Caco-2 (cell line): Measurements from ENCODE around the gene CPM. TPM values are rescaled to one million over a fixed set of nuclear protein-coding genes. Genes with fewer than 3 reads are reported as not detected.

Source experiments
- BruUV-seq: library from RNA; stranded (reverse); fragments of 400-500 nt; replicated peaks from 2 replicates; lab custom pipeline; 2021; lab: Mats Ljungman, UMichigan
- CTCF ChIA-PET: fragments of 300-600 bp; sonication (Branson Sonifier 250); formaldehyde crosslinking; loops from one replicate; lab custom pipeline; 2022; ENCODE audit warnings: antibody characterized with exemption; lab: Charles Lee
- POLR2A ChIA-PET: fragments of 300-600 bp; sonication (Branson Sonifier 250); formaldehyde crosslinking; loops from one replicate; lab custom pipeline; 2022; ENCODE audit warnings: antibody characterized with exemption; lab: Charles Lee
- DNase-seq, 2 experiments: peaks; one replicate each; pipeline versions ENCODE4 v3.0.0 to v3.0.0-alpha.2; 2020 to 2022
- H3K27me3 ChIP-seq: replicated peaks from 2 replicates; pipeline ENCODE4 v1.6.0; 2011; ENCODE audit warnings: low read length; ENCODE audit not compliant: control insufficient read depth, insufficient read depth
- H3K36me3 ChIP-seq: 2 replicates; pipeline ENCODE4 v1.5.1; 2011; ENCODE audit warnings: low read length; ENCODE audit not compliant: control insufficient read depth, insufficient read depth
- H3K4me1 ChIP-seq: fragments of 250-450 bp; sonication (Bioruptor Pico); 2 replicates; pipeline ENCODE4 v1.5.1; 2020; ENCODE audit warnings: mild to moderate bottlenecking
- H3K4me3 ChIP-seq: 2 replicates; pipeline ENCODE4 v1.5.1; 2011; ENCODE audit warnings: low read depth, mild to moderate bottlenecking, control low read depth, low read length
- H3K9me3 ChIP-seq: fragments of 250-450 bp; sonication (Bioruptor Pico); 2 replicates; pipeline ENCODE4 v1.5.1; 2020; ENCODE audit warnings: mild to moderate bottlenecking, moderate library complexity
- H3K27ac Mint-ChIP-seq: one replicate; pipeline ENCODE4 v1.8.0; 2022; ENCODE audit warnings: mixed read lengths; ENCODE audit not compliant: unreplicated experiment
- H3K27me3 Mint-ChIP-seq: one replicate; pipeline ENCODE4 v1.8.0; 2022; ENCODE audit warnings: mixed read lengths; ENCODE audit not compliant: insufficient read depth, unreplicated experiment
- H3K36me3 Mint-ChIP-seq: one replicate; pipeline ENCODE4 v1.8.0; 2022; ENCODE audit warnings: mild to moderate bottlenecking, mixed read lengths; ENCODE audit not compliant: insufficient read depth, unreplicated experiment
- H3K4me1 Mint-ChIP-seq: one replicate; pipeline ENCODE4 v1.8.0; 2022; ENCODE audit warnings: low read depth, mixed read lengths; ENCODE audit not compliant: unreplicated experiment
- H3K4me3 Mint-ChIP-seq: one replicate; pipeline ENCODE4 v1.8.0; 2022; ENCODE audit warnings: mild to moderate bottlenecking, moderate library complexity, mixed read lengths; ENCODE audit not compliant: unreplicated experiment
- H3K9me3 Mint-ChIP-seq: one replicate; pipeline ENCODE4 v1.8.0; 2022; ENCODE audit warnings: mixed read lengths; ENCODE audit not compliant: unreplicated experiment
- intact Hi-C: fragments of 100-400 bp; cut with micrococcal nuclease; formaldehyde crosslinking; loops from one replicate; pipeline ENCODE4 v1.10.0; 2022; ENCODE audit not compliant: unreplicated experiment
- total RNA-seq: library from RNA; stranded (reverse); gene quantifications from 2 replicates; pipeline ENCODE4 v1.2.3, GENCODE V29; 2022
- TF ChIP-seq, protein P1 (sequence below), 2 experiments: fragments of 200-600 bp in 1 of 2; IDR thresholded peaks; 1 replicate in 1 of 2; 2 replicates in 1 of 2; pipeline versions ENCODE4 v1.5.1 to v1.8.0; 2011 to 2022; ENCODE audit warnings: antibody characterized with exemption in 1 of 2, control low read depth in 1 of 2, inconsistent platforms in 1 of 2, low read depth in 1 of 2, low read length in 1 of 2, mild to moderate bottlenecking in 1 of 2, moderate library complexity in 1 of 2; ENCODE audit not compliant: insufficient read depth in 1 of 2, severe bottlenecking in 1 of 2, unreplicated experiment in 1 of 2

The CPM gene
- total RNA-seq, 1 experiment from 2014 or later, result 8.2 TPM

DNA sequence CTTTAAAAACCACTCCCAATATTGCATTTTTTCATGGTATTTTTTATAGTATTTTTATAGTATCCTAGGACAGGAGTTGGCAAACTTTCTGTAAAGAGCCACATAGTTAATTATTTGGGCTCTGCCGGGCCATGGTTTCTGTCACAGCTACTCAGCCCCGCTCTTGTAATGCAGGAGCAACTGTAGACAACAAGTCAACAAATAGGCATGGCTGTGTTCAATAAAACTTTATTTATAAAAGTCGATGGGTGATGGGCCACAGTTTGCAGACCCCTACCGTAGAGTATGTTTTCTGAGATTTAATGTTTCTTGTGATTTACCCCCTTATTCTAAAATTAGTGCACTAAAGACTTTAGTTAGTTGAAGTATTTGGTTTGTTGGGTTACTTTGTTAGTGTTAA lies 99.5 kb downstream of the CPM start:
- Mint-ChIP-seq H3K4me3 (no peak overlapping the region), H3K4me1 (peaks cover 12% of the 10 kb centered on the region), H3K27ac (no peak overlapping the region), H3K27me3 (no peaks in the 10 kb centered on the region), H3K9me3 (no peaks in the 10 kb centered on the region), H3K36me3 (peaks cover 91% of the 10 kb centered on the region)
- BruUV-seq, result no TSS peak
- H3K4me3 ChIP-seq, result no peak overlapping the region
- TF ChIP-seq, protein P1, sequence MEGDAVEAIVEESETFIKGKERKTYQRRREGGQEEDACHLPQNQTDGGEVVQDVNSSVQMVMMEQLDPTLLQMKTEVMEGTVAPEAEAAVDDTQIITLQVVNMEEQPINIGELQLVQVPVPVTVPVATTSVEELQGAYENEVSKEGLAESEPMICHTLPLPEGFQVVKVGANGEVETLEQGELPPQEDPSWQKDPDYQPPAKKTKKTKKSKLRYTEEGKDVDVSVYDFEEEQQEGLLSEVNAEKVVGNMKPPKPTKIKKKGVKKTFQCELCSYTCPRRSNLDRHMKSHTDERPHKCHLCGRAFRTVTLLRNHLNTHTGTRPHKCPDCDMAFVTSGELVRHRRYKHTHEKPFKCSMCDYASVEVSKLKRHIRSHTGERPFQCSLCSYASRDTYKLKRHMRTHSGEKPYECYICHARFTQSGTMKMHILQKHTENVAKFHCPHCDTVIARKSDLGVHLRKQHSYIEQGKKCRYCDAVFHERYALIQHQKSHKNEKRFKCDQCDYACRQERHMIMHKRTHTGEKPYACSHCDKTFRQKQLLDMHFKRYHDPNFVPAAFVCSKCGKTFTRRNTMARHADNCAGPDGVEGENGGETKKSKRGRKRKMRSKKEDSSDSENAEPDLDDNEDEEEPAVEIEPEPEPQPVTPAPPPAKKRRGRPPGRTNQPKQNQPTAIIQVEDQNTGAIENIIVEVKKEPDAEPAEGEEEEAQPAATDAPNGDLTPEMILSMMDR (IDR thresholded peaks at IDR 0.05; ENCODE audit: insufficient read depth in 1 of 2, low read depth in 1 of 2, low read length in 1 of 2, severe bottlenecking in 1 of 2, unreplicated experiment in 1 of 2), result no peak
- intact Hi-C loops, result no loop called here
- peaks cover 14% of the 10 kb centered on the region for H3K4me1 ChIP-seq
- POLR2A ChIA-PET, result no interaction called here
- CTCF ChIA-PET, result no interaction called here
- DNase-seq, result no peak
- 0 out of 2 replicates have a peak, but pooled peaks cover 1% of the 10 kb centered on the region for H3K36me3 ChIP-seq
- no peaks in the 10 kb centered on the region for H3K9me3 ChIP-seq
- H3K27me3 ChIP-seq, result no peaks in the 10 kb centered on the region

- DNase-seq, result no peak
- no peaks in the 10 kb centered on the region for H3K27me3 ChIP-seq
- TF ChIP-seq, protein P1 (IDR thresholded peaks at IDR 0.05; ENCODE audit: insufficient read depth in 1 of 2, low read depth in 1 of 2, low read length in 1 of 2, severe bottlenecking in 1 of 2, unreplicated experiment in 1 of 2), result no peak
- no peaks in the 10 kb centered on the region for H3K9me3 ChIP-seq
- H3K4me3 ChIP-seq, result no peak overlapping the region
- H3K4me1 ChIP-seq, result peaks cover 14% of the 10 kb centered on the region
- H3K36me3 Mint-ChIP-seq, result peaks cover 90% of the 10 kb centered on the region
- H3K9me3 Mint-ChIP-seq, result no peaks in the 10 kb centered on the region
- peaks cover 12% of the 10 kb centered on the region for H3K4me1 Mint-ChIP-seq
- H3K36me3 ChIP-seq, result peaks cover 1% of the 10 kb centered on the region; the same call in 1 of the 2 replicates
- no peak overlapping the region for H3K27ac Mint-ChIP-seq
- ChIA-PET POLR2A (no interaction called here), CTCF (no interaction called here)
- BruUV-seq, result no TSS peak
- no peaks in the 10 kb centered on the region for H3K27me3 Mint-ChIP-seq
- no peak overlapping the region for H3K4me3 Mint-ChIP-seq
- intact Hi-C loops, result no loop called here
Measured at GRCh38 chr12:68832504-68832867, 100.5 kb downstream of the CPM start.

GRCh38 chr12:68831751-68832503 lies 101.0 kb downstream of the CPM start:
- Mint-ChIP-seq H3K4me3 (no peak overlapping the region), H3K27ac (no peak overlapping the region), H3K36me3 (peaks cover 90% of the 10 kb centered on the region), H3K27me3 (no peaks in the 10 kb centered on the region), H3K4me1 (peaks cover 12% of the 10 kb centered on the region), H3K9me3 (no peaks in the 10 kb centered on the region)
- DNase-seq, result no peak
- Histone ChIP-seq H3K4me1 (peaks cover 14% of the 10 kb centered on the region), H3K4me3 (no peak overlapping the region), H3K36me3 (peaks cover 1% of the 10 kb centered on the region; the same call in 1 of the 2 replicates), H3K27me3 (no peaks in the 10 kb centered on the region), H3K9me3 (no peaks in the 10 kb centered on the region)
- intact Hi-C loops, result no loop called here
- ChIA-PET POLR2A (no interaction called here), CTCF (no interaction called here)
- no TSS peak for BruUV-seq
- TF ChIP-seq, protein P1 (IDR thresholded peaks at IDR 0.05; ENCODE audit: insufficient read depth in 1 of 2, low read depth in 1 of 2, low read length in 1 of 2, severe bottlenecking in 1 of 2, unreplicated experiment in 1 of 2), result no peak
